Subcutaneous abdominal adipose tissue (tissue), 5 donors: ENCODE measurements around the gene SLCO1C1.

Source experiments
- H3K27ac ChIP-seq: one replicate; pipeline ENCODE4 v1.7.0; 2013; ENCODE audit warnings: low read depth, mild to moderate bottlenecking, inconsistent platforms, low read length, moderate library complexity
- H3K27me3 ChIP-seq, 5 donors: one replicate each; pipeline ENCODE4 v1.7.0; 2013; ENCODE audit warnings: low read length in 5 of 5, inconsistent platforms in 1 of 5; ENCODE audit not compliant: control insufficient read depth in 5 of 5, insufficient read depth in 4 of 5
- H3K36me3 ChIP-seq, 5 donors: one replicate each; pipeline ENCODE4 v1.7.0; 2013; ENCODE audit warnings: low read length in 5 of 5; ENCODE audit not compliant: control insufficient read depth in 5 of 5, insufficient read depth in 5 of 5
- H3K4me1 ChIP-seq, 5 donors: one replicate each; pipeline ENCODE4 v1.7.0; 2013; ENCODE audit warnings: low read length in 5 of 5, mild to moderate bottlenecking in 3 of 5, moderate library complexity in 1 of 5; ENCODE audit not compliant: control insufficient read depth in 5 of 5, insufficient read depth in 5 of 5
- H3K4me3 ChIP-seq, 5 donors: one replicate each; pipeline ENCODE4 v1.7.0; 2013; ENCODE audit warnings: low read length in 5 of 5, low read depth in 1 of 5
- H3K9ac ChIP-seq, 5 donors: one replicate each; pipeline ENCODE4 v1.7.0; 2013; ENCODE audit warnings: low read length in 5 of 5, mild to moderate bottlenecking in 4 of 5, moderate library complexity in 3 of 5
- H3K9me3 ChIP-seq, 5 donors: one replicate each; pipeline ENCODE4 v1.7.0; 2013; ENCODE audit warnings: low read length in 5 of 5; ENCODE audit not compliant: control insufficient read depth in 5 of 5
- donor health status: healthy.
- donor health status: healthy.
- donor health status: healthy.
- donor health status: healthy.
- donor health status: healthy.

SLCO1C1 gene

DNA sequence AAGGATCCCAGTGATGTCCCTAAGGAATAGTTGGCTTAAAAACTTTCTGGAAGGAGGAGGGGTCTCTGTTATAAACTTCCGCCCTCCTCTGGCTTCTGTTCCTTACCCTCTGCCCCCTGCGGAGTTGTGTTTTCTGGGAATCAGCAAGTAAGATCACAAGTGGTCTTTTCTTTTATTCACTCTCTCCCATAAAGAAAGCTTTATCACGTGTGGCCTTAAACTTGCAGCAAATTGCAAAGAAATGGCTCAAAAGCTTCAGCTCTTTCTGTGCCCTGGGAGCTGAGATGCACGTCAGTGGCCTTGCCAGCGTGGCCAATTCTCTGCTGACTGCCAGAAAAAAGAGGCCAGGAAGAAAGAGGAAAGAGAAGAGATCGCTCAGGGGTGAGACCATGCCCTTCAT, at the start of gene SLCO1C1:
TSS of gene SLCO1C1 (plus strand) at position 101 of the 400 bp plus-strand sequence. CDS start 4,245 bp downstream, outside the sequence.
- Histone ChIP-seq H3K9ac (no peak within 1 kb of the TSS), H3K4me3 (peak within 1 kb of the TSS in 4 of 5 donors; percentile 26 to 52 (median 40)), H3K9me3 (no peaks in the 10 kb centered on the region), H3K36me3 (no peaks in the 10 kb centered on the region), H3K27me3 (no peaks in the 10 kb centered on the region), H3K27ac (peak within 1 kb of the TSS; percentile 49), H3K4me1 (peaks cover 0 to 41% (median 24%) of the 10 kb centered on the region in 5 donors)

DNA sequence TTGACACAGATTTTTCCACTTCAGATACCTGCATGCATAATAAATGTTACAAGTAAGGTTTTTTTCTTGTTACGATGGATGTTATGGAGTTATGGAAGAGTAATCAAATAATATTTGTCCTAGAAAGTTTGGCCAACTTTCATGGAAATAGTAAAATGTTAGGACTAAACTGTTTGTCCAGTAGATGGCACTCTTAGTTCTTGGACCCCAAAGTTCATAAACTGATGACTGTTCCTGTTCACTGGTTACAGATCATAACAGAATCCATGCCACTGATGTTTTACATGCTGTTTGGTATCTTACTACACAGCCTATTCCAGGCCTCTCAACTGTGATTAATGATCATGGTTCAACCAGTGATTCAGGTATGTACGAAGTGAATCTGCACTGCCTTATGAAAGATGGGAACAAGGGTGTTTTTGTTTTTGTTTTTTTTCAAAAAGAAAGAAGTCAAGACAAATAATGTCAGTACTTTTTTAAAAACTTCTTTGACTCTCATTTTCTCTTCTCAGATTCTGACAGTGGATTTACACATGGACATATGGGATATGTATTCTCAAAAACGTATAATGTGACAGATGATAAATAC, 48.8 kb upstream of the SLCO1C1 start:
- no peak overlapping the region for H3K9ac ChIP-seq
- no peak overlapping the region for H3K27ac ChIP-seq
- no peak overlapping the region for H3K4me3 ChIP-seq
- H3K27me3 ChIP-seq, result no peaks in the 10 kb centered on the region
- no peaks in the 10 kb centered on the region for H3K4me1 ChIP-seq
- H3K36me3 ChIP-seq, result no peaks in the 10 kb centered on the region
- no peaks in the 10 kb centered on the region for H3K9me3 ChIP-seq

GRCh38 chr12:20653871-20654270, 41.3 kb upstream of the SLCO1C1 start:
- H3K9me3 ChIP-seq, result no peaks in the 10 kb centered on the region
- H3K4me3 ChIP-seq, result no peak overlapping the region
- H3K36me3 ChIP-seq, result peaks cover 0 to 12% (median 0%) of the 10 kb centered on the region in 5 donors
- no peak overlapping the region for H3K27ac ChIP-seq
- H3K9ac ChIP-seq, result no peak overlapping the region
- H3K4me1 ChIP-seq, result no peaks in the 10 kb centered on the region
- H3K27me3 ChIP-seq, result no peaks in the 10 kb centered on the region

DNA sequence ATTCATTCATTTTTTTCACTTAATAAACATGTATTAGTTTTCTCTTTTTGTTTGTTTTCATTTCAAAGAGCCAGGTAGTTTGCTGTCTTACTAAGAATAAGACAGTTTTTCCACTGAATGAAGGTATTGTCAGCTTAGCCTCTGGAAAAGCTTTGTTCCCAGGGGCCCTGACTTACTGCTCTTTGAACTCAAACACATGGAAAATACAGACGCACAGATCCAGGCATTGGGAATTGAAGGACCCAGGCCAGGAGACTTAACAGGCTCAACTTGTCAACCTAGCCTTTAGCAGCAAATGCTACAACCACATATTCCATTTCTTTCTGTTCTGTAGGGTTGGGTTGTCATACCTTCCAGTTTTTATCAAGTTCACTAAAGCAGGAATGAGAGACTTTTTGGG, 38.5 kb upstream of the SLCO1C1 start:
- Histone ChIP-seq H3K27ac (no peak overlapping the region), H3K36me3 (peaks cover 0 to 16% (median 0%) of the 10 kb centered on the region in 5 donors), H3K4me1 (no peaks in the 10 kb centered on the region), H3K27me3 (no peaks in the 10 kb centered on the region), H3K9ac (no peak overlapping the region), H3K4me3 (no peak overlapping the region), H3K9me3 (peaks cover 0 to 8% (median 5%) of the 10 kb centered on the region in 5 donors)

GRCh38 chr12:20657496-20657895, 37.6 kb upstream of the SLCO1C1 start:
- peaks cover 0 to 16% (median 0%) of the 10 kb centered on the region in 5 donors for H3K36me3 ChIP-seq
- H3K9me3 ChIP-seq, result peaks cover 0 to 10% (median 7%) of the 10 kb centered on the region in 5 donors
- no peaks in the 10 kb centered on the region for H3K4me1 ChIP-seq

GRCh38 chr12:20681334-20681733, 13.8 kb upstream of the SLCO1C1 start:
- Histone ChIP-seq H3K27me3 (no peaks in the 10 kb centered on the region), H3K27ac (no peak overlapping the region), H3K4me3 (no peak overlapping the region)

More at GRCh38 chr12:20657496-20657895, 37.6 kb upstream of the SLCO1C1 start:
- no peak overlapping the region for H3K4me3 ChIP-seq
- H3K27ac ChIP-seq, result no peak overlapping the region
- H3K27me3 ChIP-seq, result no peaks in the 10 kb centered on the region
- H3K9ac ChIP-seq, result no peak overlapping the region

GRCh38 chr12:20696181-20696905, 1.2 kb downstream of the SLCO1C1 start:
- H3K9ac ChIP-seq, result peak overlapping the region in 2 of 5 donors; percentile 41 to 57
- peak overlapping the region; percentile 6 to 52 (median 41) for H3K4me3 ChIP-seq

More at GRCh38 chr12:20681334-20681733, 13.8 kb upstream of the SLCO1C1 start:
- Histone ChIP-seq H3K4me1 (peaks cover 0 to 4% (median 0%) of the 10 kb centered on the region in 5 donors), H3K9ac (no peak overlapping the region), H3K9me3 (peaks cover 0 to 4% (median 0%) of the 10 kb centered on the region in 5 donors), H3K36me3 (peaks cover 0 to 5% (median 0%) of the 10 kb centered on the region in 5 donors)

DNA sequence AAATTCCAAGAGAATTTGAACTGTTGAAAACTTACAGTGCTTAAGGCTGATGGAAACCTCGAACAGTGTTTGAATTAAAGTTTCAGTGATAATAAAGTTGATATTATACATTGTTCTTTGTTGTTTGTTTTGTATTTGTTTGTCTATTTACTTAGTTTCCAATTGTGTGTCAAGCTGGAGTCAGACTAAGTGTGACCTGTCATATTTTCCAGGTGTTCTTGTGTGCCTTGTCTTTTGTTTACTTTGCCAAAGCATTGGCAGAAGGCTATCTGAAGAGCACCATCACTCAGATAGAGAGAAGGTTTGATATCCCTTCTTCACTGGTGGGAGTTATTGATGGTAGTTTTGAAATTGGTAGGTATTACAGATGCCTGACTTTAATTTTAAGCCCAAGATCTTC, 6.0 kb downstream of the SLCO1C1 start:
- no peak overlapping the region for H3K4me3 ChIP-seq

More at GRCh38 chr12:20696181-20696905, 1.2 kb downstream of the SLCO1C1 start:
- no peaks in the 10 kb centered on the region for H3K9me3 ChIP-seq
- no peaks in the 10 kb centered on the region for H3K27me3 ChIP-seq
- peak overlapping the region; percentile 43 for H3K27ac ChIP-seq
- no peaks in the 10 kb centered on the region for H3K36me3 ChIP-seq
- peaks cover 0 to 41% (median 24%) of the 10 kb centered on the region in 5 donors for H3K4me1 ChIP-seq

DNA sequence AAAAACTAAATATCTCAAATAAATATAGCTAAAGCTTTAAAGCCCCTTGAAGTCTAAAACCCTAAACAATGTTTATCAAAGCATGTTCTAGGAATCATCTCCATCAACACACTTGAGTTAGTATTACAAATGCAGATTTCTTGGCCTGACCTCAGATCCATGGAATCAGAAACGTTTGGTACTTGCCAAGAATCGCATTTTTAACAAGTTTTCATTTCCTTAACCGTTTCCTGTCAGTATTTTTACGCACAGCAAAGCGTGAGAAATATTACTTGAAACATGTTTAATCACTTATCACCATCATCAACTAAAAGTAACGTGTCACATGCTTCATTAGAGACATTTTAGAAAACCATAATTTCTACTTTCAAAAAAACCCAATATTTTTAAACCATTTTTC, 9.7 kb downstream of the SLCO1C1 start:
- Histone ChIP-seq H3K4me1 (peaks cover 0 to 6% (median 0%) of the 10 kb centered on the region in 5 donors), H3K9ac (no peak overlapping the region), H3K27ac (no peak overlapping the region), H3K27me3 (no peaks in the 10 kb centered on the region), H3K4me3 (no peak overlapping the region), H3K9me3 (no peaks in the 10 kb centered on the region), H3K36me3 (no peaks in the 10 kb centered on the region)

More for the DNA sequence above, 6.0 kb downstream of the SLCO1C1 start:
- no peak overlapping the region for H3K9ac ChIP-seq
- no peaks in the 10 kb centered on the region for H3K36me3 ChIP-seq
- H3K9me3 ChIP-seq, result no peaks in the 10 kb centered on the region
- no peaks in the 10 kb centered on the region for H3K27me3 ChIP-seq
- H3K27ac ChIP-seq, result no peak overlapping the region
- H3K4me1 ChIP-seq, result peaks cover 0 to 22% (median 6%) of the 10 kb centered on the region in 5 donors

DNA sequence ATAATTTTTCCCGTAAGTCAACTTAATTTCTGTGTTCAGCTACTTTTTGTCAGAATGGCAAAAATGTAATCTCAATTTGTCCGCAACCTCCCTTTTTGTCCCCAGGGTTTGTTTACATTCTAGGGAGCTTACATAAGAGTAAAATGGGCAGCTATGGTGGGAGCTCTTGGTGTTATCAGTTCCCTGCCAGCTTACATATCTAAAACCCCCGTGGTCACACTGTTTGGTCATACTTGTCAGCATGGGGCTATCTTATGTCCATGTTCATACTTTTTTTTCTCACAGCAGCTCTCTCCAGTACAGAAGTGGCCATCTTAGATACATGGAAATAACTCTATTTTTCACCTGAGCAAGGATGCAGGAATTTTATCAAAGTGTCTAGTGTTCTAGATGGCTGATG, 16.7 kb downstream of the SLCO1C1 start:
- Histone ChIP-seq H3K27ac (no peak overlapping the region), H3K9ac (no peak overlapping the region), H3K4me1 (no peaks in the 10 kb centered on the region), H3K27me3 (no peaks in the 10 kb centered on the region), H3K9me3 (no peaks in the 10 kb centered on the region), H3K4me3 (no peak overlapping the region), H3K36me3 (no peaks in the 10 kb centered on the region)
